Spleen (tissue), 11 donors: ENCODE measurements around the gene PROM2. TPM values are rescaled to one million over a fixed set of nuclear protein-coding genes. Genes with fewer than 3 reads are reported as not detected.

ENCODE experiments used
- DNase-seq: peaks from one replicate; pipeline ENCODE4 v3.0.0-alpha.2; 2020
- H3K27ac ChIP-seq, 8 donors: fragments of 200-600 bp; sonication (generic) in 7 of 8; 1 replicate in 4 of 8; 2 replicates in 4 of 8; pipeline versions ENCODE4 v1.5.0 to v1.8.0; 2016 to 2021; ENCODE audit warnings: inconsistent platforms in 4 of 8, mild to moderate bottlenecking in 4 of 8, moderate library complexity in 1 of 8
- H3K27me3 ChIP-seq, 7 donors: fragments of 200-600 bp; sonication (generic) in 6 of 7; replicated peaks in 1 of 7; 1 replicate in 4 of 7; 2 replicates in 3 of 7; pipeline versions ENCODE4 v1.5.0 to v1.8.0; 2016 to 2021; ENCODE audit warnings: inconsistent platforms in 3 of 7, mild to moderate bottlenecking in 1 of 7
- H3K36me3 ChIP-seq, 6 donors: fragments of 200-600 bp; sonication (generic) in 5 of 6; 1 replicate in 4 of 6; 2 replicates in 2 of 6; pipeline versions ENCODE4 v1.5.0 to v1.8.0; 2016 to 2021; ENCODE audit warnings: inconsistent platforms in 2 of 6
- H3K4me1 ChIP-seq, 6 donors: fragments of 200-600 bp; sonication (generic) in 5 of 6; 1 replicate in 3 of 6; 2 replicates in 3 of 6; pipeline versions ENCODE4 v1.5.0 to v1.8.0; 2016 to 2021; ENCODE audit warnings: inconsistent platforms in 3 of 6
- H3K4me3 ChIP-seq, 8 donors: fragments of 200-600 bp; sonication (generic) in 7 of 8; 1 replicate in 4 of 8; 2 replicates in 4 of 8; pipeline versions ENCODE4 v1.5.0 to v1.8.0; 2016 to 2021; ENCODE audit warnings: inconsistent platforms in 4 of 8, mild to moderate bottlenecking in 4 of 8, moderate library complexity in 2 of 8
- H3K9me3 ChIP-seq, 8 donors: fragments of 200-600 bp; sonication (generic) in 7 of 8; 1 replicate in 4 of 8; 2 replicates in 4 of 8; pipeline versions ENCODE4 v1.5.0 to v1.8.0; 2016 to 2021; ENCODE audit warnings: inconsistent platforms in 4 of 8
- POLR2A ChIP-seq, 3 donors: fragments of 450-650 bp; IDR thresholded peaks; one replicate each; pipeline ENCODE4 v1.5.1; 2017; ENCODE audit warnings: antibody characterized with exemption in 3 of 3, mild to moderate bottlenecking in 1 of 3
- POLR2AphosphoS5 ChIP-seq, 3 donors: sonication (generic); formaldehyde crosslinking; IDR thresholded peaks; one replicate each; pipeline ENCODE4 v1.5.1; 2017; ENCODE audit warnings: antibody characterized with exemption in 3 of 3
- WGBS, 5 donors: extraction: QIAGEN DNeasy Blood & Tissue Kit in 3 of 5; methylation state at CpG; one replicate each; pipeline versions ENCODE4 v1.1.5 to v1.1.7; 2013 to 2018; 5-methylcytosine and 5-hydroxymethylcytosine counted together
- intact Hi-C: fragments of 100-400 bp; cut with DNase I; formaldehyde crosslinking; loops from one replicate; pipeline ENCODE4 v1.15.0; 2023; ENCODE audit warnings: low total_unique reads
- polyA plus RNA-seq, 3 donors: library from polyadenylated mRNA; stranded (reverse); fragments of 200-250 nt; gene quantifications; one replicate each; pipeline ENCODE4 v1.2.1, GENCODE V29; 2013
- total RNA-seq, 7 donors: library from RNA; depleted of rRNA in 3 of 7; stranded (reverse); fragments of >200 nt in 3 of 7; fragmentation: NEBNext Ultra II Directional in 4 of 7; extraction: Animal tissue kit (Norgen Biotek cat#: 25700) in 4 of 7; gene quantifications; one replicate each; pipeline versions ENCODE4 v1.1.0 to v1.2.1, GENCODE V29; 2016 to 2021
- TF ChIP-seq, protein P1 (sequence below), 11 experiments: fragments of 200-600 bp in 7 of 11; fragments of 450-650 bp in 4 of 11; sonication (generic) in 4 of 11; IDR thresholded peaks in 8 of 11; conservative IDR thresholded peaks in 3 of 11; 1 replicate in 7 of 11; 2 replicates in 4 of 11; pipeline versions ENCODE4 v1.4.0 to v1.8.0; 2016 to 2021; ENCODE audit warnings: antibody characterized with exemption in 11 of 11, inconsistent platforms in 4 of 11, mild to moderate bottlenecking in 1 of 11
- donor health status: healthy with polysubstance abuse.
- donor health status: DM: no; HTN: no; CAD: no; lungs with moderate emphysema.
- donor health status: DM: no; HTN: no; CAD: no.
- donor health status: Bipolar disorder and iron deficiency.
- donor health status: healthy.
- donor health status: DM: no; HTN: no; CAD: no.
- donor health status: DM: yes; HTN: yes; CAD: no.

The PROM2 gene
- total and polyA plus RNA-seq, 10 donors = 0.21 to 4.9 (median 1.4) TPM

DNA sequence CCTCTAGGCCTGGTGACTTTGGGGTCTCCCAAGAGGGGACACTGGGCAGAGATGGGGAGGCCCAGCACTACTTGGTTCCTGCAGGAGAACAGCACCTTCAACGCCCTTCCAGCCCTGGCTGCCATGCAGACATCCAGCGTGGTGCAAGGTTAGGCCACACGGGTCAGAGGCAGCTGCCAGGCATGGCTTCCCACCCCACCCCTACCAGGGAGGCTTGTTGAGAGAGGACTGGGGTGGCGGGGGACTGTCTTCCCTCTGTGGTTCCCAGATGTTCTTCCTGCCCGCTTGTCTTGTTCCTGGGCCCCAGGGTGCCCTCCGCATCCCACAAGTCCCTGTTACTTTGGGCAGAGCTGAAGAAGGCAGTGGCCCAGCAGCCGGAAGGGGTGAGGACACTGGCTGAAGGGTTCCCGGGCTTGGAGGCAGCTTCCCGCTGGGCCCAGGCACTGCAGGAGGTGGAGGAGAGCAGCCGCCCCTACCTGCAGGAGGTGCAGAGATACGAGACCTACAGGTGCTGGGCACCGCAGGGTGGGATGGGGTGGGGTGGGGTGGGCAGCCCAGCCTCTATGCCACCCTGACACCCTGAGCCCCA lies 4.5 kb downstream of the PROM2 start:
- H3K9me3 ChIP-seq = no peaks in the 10 kb centered on the region
- DNase-seq = peak; percentile 68
- H3K4me3 ChIP-seq = no peak overlapping the region
- intact Hi-C loops = no loop called here
- H3K36me3 ChIP-seq = no peaks in the 10 kb centered on the region
- no peaks in the 10 kb centered on the region for H3K4me1 ChIP-seq
- no peak overlapping the region for H3K27ac ChIP-seq
- H3K27me3 ChIP-seq = no peaks in the 10 kb centered on the region
- TF ChIP-seq POLR2AphosphoS5 (IDR thresholded peaks at IDR 0.05) = no peak
- 85 to 97% (median 90%) methylated on average over 5 to 12 of the region's 12 CpGs for WGBS, 5 donors

- intact Hi-C loops = no loop called here
- no peaks in the 10 kb centered on the region for H3K4me1 ChIP-seq
- H3K9me3 ChIP-seq = no peaks in the 10 kb centered on the region
- no peak overlapping the region for H3K4me3 ChIP-seq
- TF ChIP-seq, protein P1, sequence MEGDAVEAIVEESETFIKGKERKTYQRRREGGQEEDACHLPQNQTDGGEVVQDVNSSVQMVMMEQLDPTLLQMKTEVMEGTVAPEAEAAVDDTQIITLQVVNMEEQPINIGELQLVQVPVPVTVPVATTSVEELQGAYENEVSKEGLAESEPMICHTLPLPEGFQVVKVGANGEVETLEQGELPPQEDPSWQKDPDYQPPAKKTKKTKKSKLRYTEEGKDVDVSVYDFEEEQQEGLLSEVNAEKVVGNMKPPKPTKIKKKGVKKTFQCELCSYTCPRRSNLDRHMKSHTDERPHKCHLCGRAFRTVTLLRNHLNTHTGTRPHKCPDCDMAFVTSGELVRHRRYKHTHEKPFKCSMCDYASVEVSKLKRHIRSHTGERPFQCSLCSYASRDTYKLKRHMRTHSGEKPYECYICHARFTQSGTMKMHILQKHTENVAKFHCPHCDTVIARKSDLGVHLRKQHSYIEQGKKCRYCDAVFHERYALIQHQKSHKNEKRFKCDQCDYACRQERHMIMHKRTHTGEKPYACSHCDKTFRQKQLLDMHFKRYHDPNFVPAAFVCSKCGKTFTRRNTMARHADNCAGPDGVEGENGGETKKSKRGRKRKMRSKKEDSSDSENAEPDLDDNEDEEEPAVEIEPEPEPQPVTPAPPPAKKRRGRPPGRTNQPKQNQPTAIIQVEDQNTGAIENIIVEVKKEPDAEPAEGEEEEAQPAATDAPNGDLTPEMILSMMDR (IDR thresholded peaks at IDR 0.05 in 8 of 11, conservative IDR thresholded peaks at IDR 0.05 in 3 of 11) = no peak
- no peak for TF ChIP-seq POLR2A (IDR thresholded peaks at IDR 0.05)
- TF ChIP-seq POLR2AphosphoS5 (IDR thresholded peaks at IDR 0.05) = no peak
- no peaks in the 10 kb centered on the region for H3K27me3 ChIP-seq
- peak; percentile 36 for DNase-seq
- no peaks in the 10 kb centered on the region for H3K36me3 ChIP-seq
- 88 to 97% (median 92%) methylated on average over 12 to 19 of the region's 19 CpGs for WGBS, 5 donors
- no peak overlapping the region for H3K27ac ChIP-seq
Observed at GRCh38 chr2:95279435-95280035, 5.3 kb downstream of the PROM2 start.

GRCh38 chr2:95281071-95281470 lies 6.8 kb downstream of the PROM2 start:
- Histone ChIP-seq H3K4me3 (no peak overlapping the region), H3K4me1 (no peaks in the 10 kb centered on the region), H3K27me3 (no peaks in the 10 kb centered on the region), H3K27ac (no peak overlapping the region), H3K36me3 (no peaks in the 10 kb centered on the region), H3K9me3 (no peaks in the 10 kb centered on the region)
- intact Hi-C loops = no loop called here
- DNase-seq = no peak
- 73 to 90% (median 84%) methylated on average over 7 to 8 of the region's 8 CpGs for WGBS, 5 donors
- TF ChIP-seq, protein P1 (IDR thresholded peaks at IDR 0.05 in 8 of 11, conservative IDR thresholded peaks at IDR 0.05 in 3 of 11) = no peak

- intact Hi-C loops = no loop called here
- Histone ChIP-seq H3K27me3 (no peaks in the 10 kb centered on the region), H3K36me3 (no peaks in the 10 kb centered on the region), H3K4me3 (no peak overlapping the region), H3K4me1 (no peaks in the 10 kb centered on the region), H3K9me3 (no peaks in the 10 kb centered on the region), H3K27ac (no peak overlapping the region)
- TF ChIP-seq, protein P1 (IDR thresholded peaks at IDR 0.05 in 8 of 11, conservative IDR thresholded peaks at IDR 0.05 in 3 of 11) = no peak
- TF ChIP-seq POLR2A (IDR thresholded peaks at IDR 0.05) (no peak), POLR2AphosphoS5 (IDR thresholded peaks at IDR 0.05) (no peak)
- whole genome bisulfite sequencing, 5 donors = 80 to 97% (median 92%) methylated on average over 2 to 8 of the region's 8 CpGs
- no peak for DNase-seq
Observed at GRCh38 chr2:95281786-95282185, 7.5 kb downstream of the PROM2 start.
